Muscle layer of colon (tissue), 2 donors: ENCODE results near the gene RBM8A.

Experiments
- H3K27ac ChIP-seq: one replicate; pipeline ENCODE4 v1.7.0; 2013; ENCODE audit warnings: low read depth, mild to moderate bottlenecking, low read length, moderate library complexity
- H3K27me3 ChIP-seq, 2 donors: one replicate each; pipeline ENCODE4 v1.7.0; 2013; ENCODE audit warnings: low read length in 2 of 2, mild to moderate bottlenecking in 2 of 2; ENCODE audit not compliant: insufficient read depth in 2 of 2, control insufficient read depth in 1 of 2
- H3K36me3 ChIP-seq: one replicate; pipeline ENCODE4 v1.7.0; 2013; ENCODE audit warnings: mild to moderate bottlenecking, low read length; ENCODE audit not compliant: insufficient read depth
- H3K4me1 ChIP-seq: one replicate; pipeline ENCODE4 v1.7.0; 2013; ENCODE audit warnings: mild to moderate bottlenecking, low read length; ENCODE audit not compliant: insufficient read depth
- H3K4me3 ChIP-seq, 2 donors: one replicate each; pipeline ENCODE4 v1.7.0; 2013; ENCODE audit warnings: low read length in 2 of 2, low read depth in 1 of 2, mild to moderate bottlenecking in 1 of 2, moderate library complexity in 1 of 2
- H3K9ac ChIP-seq: one replicate; pipeline ENCODE4 v1.7.0; 2013; ENCODE audit warnings: low read length
- H3K9me3 ChIP-seq: one replicate; pipeline ENCODE4 v1.7.0; 2013; ENCODE audit warnings: mild to moderate bottlenecking, low read length
- donor health status: abdominal sarcoma.
- donor health status: Adenocarcinoma of cecum.

Gene RBM8A

GRCh38 chr1:145908653-145909052 lies 18.6 kb downstream of the RBM8A start:
- peaks cover 4% of the 10 kb centered on the region for H3K4me1 ChIP-seq
- no peak overlapping the region for H3K4me3 ChIP-seq
- H3K36me3 ChIP-seq, result peaks cover 22% of the 10 kb centered on the region
- H3K27me3 ChIP-seq, result no peaks in the 10 kb centered on the region
- H3K27ac ChIP-seq, result no peak overlapping the region
- H3K9ac ChIP-seq, result no peak overlapping the region
- no peaks in the 10 kb centered on the region for H3K9me3 ChIP-seq

- Histone ChIP-seq H3K27ac (no peak overlapping the region), H3K36me3 (peaks cover 15% of the 10 kb centered on the region), H3K9me3 (no peaks in the 10 kb centered on the region), H3K4me1 (peaks cover 4% of the 10 kb centered on the region), H3K4me3 (no peak overlapping the region), H3K9ac (no peak overlapping the region), H3K27me3 (no peaks in the 10 kb centered on the region)
Observed at GRCh38 chr1:145906954-145907753, 20.1 kb downstream of the RBM8A start.

GRCh38 chr1:145901312-145902021 lies 25.8 kb downstream of the RBM8A start:
- no peak overlapping the region for H3K27ac ChIP-seq

GRCh38 chr1:145898756-145899155 lies 28.5 kb downstream of the RBM8A start:
- no peaks in the 10 kb centered on the region for H3K4me1 ChIP-seq
- no peaks in the 10 kb centered on the region for H3K36me3 ChIP-seq
- no peaks in the 10 kb centered on the region for H3K27me3 ChIP-seq
- no peak overlapping the region for H3K27ac ChIP-seq
- no peak overlapping the region for H3K4me3 ChIP-seq
- no peak overlapping the region for H3K9ac ChIP-seq
- no peaks in the 10 kb centered on the region for H3K9me3 ChIP-seq

More at GRCh38 chr1:145901312-145902021, 25.8 kb downstream of the RBM8A start:
- Histone ChIP-seq H3K4me3 (no peak overlapping the region), H3K9me3 (no peaks in the 10 kb centered on the region), H3K9ac (no peak overlapping the region), H3K36me3 (no peaks in the 10 kb centered on the region), H3K4me1 (no peaks in the 10 kb centered on the region), H3K27me3 (no peaks in the 10 kb centered on the region)

GRCh38 chr1:145897969-145898368 lies 29.3 kb downstream of the RBM8A start:
- Histone ChIP-seq H3K4me1 (peaks cover 2% of the 10 kb centered on the region), H3K27ac (no peak overlapping the region), H3K9me3 (no peaks in the 10 kb centered on the region), H3K27me3 (no peaks in the 10 kb centered on the region), H3K4me3 (no peak overlapping the region), H3K36me3 (no peaks in the 10 kb centered on the region), H3K9ac (no peak overlapping the region)

- Histone ChIP-seq H3K27me3 (no peaks in the 10 kb centered on the region), H3K27ac (no peak overlapping the region), H3K9ac (no peak overlapping the region), H3K36me3 (no peaks in the 10 kb centered on the region), H3K4me3 (no peak overlapping the region), H3K4me1 (peaks cover 21% of the 10 kb centered on the region), H3K9me3 (no peaks in the 10 kb centered on the region)
Observed at GRCh38 chr1:145895471-145895870, 31.8 kb downstream of the RBM8A start.

GRCh38 chr1:145893306-145894055 lies 33.8 kb downstream of the RBM8A start:
- Histone ChIP-seq H3K36me3 (no peaks in the 10 kb centered on the region), H3K4me1 (peaks cover 21% of the 10 kb centered on the region), H3K27me3 (no peaks in the 10 kb centered on the region), H3K9me3 (no peaks in the 10 kb centered on the region), H3K27ac (no peak overlapping the region), H3K9ac (no peak overlapping the region), H3K4me3 (no peak overlapping the region)

GRCh38 chr1:145892486-145893087 lies 34.7 kb downstream of the RBM8A start:
- peak overlapping the region in 1 of 2 donors; percentile 39 for H3K4me3 ChIP-seq
- no peaks in the 10 kb centered on the region for H3K9me3 ChIP-seq
- peaks cover 21% of the 10 kb centered on the region for H3K4me1 ChIP-seq
- H3K27me3 ChIP-seq, result no peaks in the 10 kb centered on the region
- H3K9ac ChIP-seq, result peak overlapping the region; percentile 42
- H3K36me3 ChIP-seq, result no peaks in the 10 kb centered on the region
- H3K27ac ChIP-seq, result peak overlapping the region; percentile 27

GRCh38 chr1:145891587-145892485 lies 35.4 kb downstream of the RBM8A start:
- Histone ChIP-seq H3K27ac (peak overlapping the region; percentile 43), H3K36me3 (no peaks in the 10 kb centered on the region), H3K4me1 (peaks cover 21% of the 10 kb centered on the region), H3K9me3 (no peaks in the 10 kb centered on the region), H3K9ac (peak overlapping the region; percentile 42), H3K4me3 (peak overlapping the region in 1 of 2 donors; percentile 39), H3K27me3 (no peaks in the 10 kb centered on the region)

GRCh38 chr1:145891143-145891542 lies 36.1 kb downstream of the RBM8A start:
- H3K36me3 ChIP-seq, result no peaks in the 10 kb centered on the region
- no peak overlapping the region for H3K4me3 ChIP-seq
- peaks cover 21% of the 10 kb centered on the region for H3K4me1 ChIP-seq
- no peaks in the 10 kb centered on the region for H3K9me3 ChIP-seq
- no peaks in the 10 kb centered on the region for H3K27me3 ChIP-seq
- no peak overlapping the region for H3K9ac ChIP-seq
- no peak overlapping the region for H3K27ac ChIP-seq
